IPS-15b (cell line): ENCODE results near the gene SLC20A1.

ENCODE experiments used
- H3K27me3 ChIP-seq: one replicate; pipeline ENCODE4 v1.6.1; 2013; ENCODE audit warnings: low read length; ENCODE audit not compliant: control insufficient read depth, insufficient read depth
- H3K36me3 ChIP-seq: one replicate; pipeline ENCODE4 v1.6.1; 2013; ENCODE audit warnings: low read length; ENCODE audit not compliant: control insufficient read depth, insufficient read depth
- H3K4me1 ChIP-seq: one replicate; pipeline ENCODE4 v1.6.1; 2013; ENCODE audit warnings: mild to moderate bottlenecking, low read length; ENCODE audit not compliant: control insufficient read depth, insufficient read depth
- H3K4me3 ChIP-seq: one replicate; pipeline ENCODE4 v1.5.1; 2013; ENCODE audit warnings: low read depth, low read length
- H3K9ac ChIP-seq: one replicate; pipeline ENCODE4 v1.6.1; 2013; ENCODE audit warnings: low read depth, mild to moderate bottlenecking, low read length
- H3K9me3 ChIP-seq: one replicate; pipeline ENCODE4 v1.6.1; 2013; ENCODE audit warnings: mild to moderate bottlenecking, low read length; ENCODE audit not compliant: control insufficient read depth, insufficient read depth

Gene SLC20A1

GRCh38 chr2:112671801-112672200 lies 26.1 kb downstream of the SLC20A1 start:
- H3K9ac ChIP-seq, result no peak overlapping the region
- H3K36me3 ChIP-seq, result no peaks in the 10 kb centered on the region
- H3K4me3 ChIP-seq, result no peak overlapping the region
- no peaks in the 10 kb centered on the region for H3K9me3 ChIP-seq
- no peaks in the 10 kb centered on the region for H3K27me3 ChIP-seq
- no peaks in the 10 kb centered on the region for H3K4me1 ChIP-seq

DNA sequence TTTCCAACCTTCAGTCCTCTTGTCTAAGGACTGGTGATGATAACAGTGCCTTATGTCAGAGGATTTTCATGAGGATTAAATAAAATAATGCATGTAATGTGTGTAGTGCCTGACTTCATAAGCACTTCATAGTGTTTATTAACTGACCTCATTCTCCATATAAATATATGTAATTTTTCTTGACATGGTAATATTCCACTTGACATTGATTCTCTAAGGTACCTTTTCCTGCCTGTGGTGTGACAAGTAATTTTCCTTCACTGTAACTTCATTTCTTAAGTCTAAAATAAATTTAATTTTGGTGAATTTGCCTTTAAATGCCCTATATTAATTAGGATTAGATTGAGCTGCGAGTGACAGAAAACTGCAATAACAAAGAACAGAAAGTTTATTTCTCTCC lies 27.3 kb downstream of the SLC20A1 start:
- H3K4me3 ChIP-seq, result no peak overlapping the region

GRCh38 chr2:112674229-112674628 lies 28.5 kb downstream of the SLC20A1 start:
- Histone ChIP-seq H3K4me1 (no peaks in the 10 kb centered on the region), H3K27me3 (no peaks in the 10 kb centered on the region), H3K9me3 (no peaks in the 10 kb centered on the region), H3K36me3 (no peaks in the 10 kb centered on the region), H3K4me3 (no peak overlapping the region), H3K9ac (no peak overlapping the region)

More for the DNA sequence above, 27.3 kb downstream of the SLC20A1 start:
- Histone ChIP-seq H3K36me3 (no peaks in the 10 kb centered on the region), H3K27me3 (no peaks in the 10 kb centered on the region), H3K4me1 (no peaks in the 10 kb centered on the region), H3K9me3 (no peaks in the 10 kb centered on the region), H3K9ac (no peak overlapping the region)

DNA sequence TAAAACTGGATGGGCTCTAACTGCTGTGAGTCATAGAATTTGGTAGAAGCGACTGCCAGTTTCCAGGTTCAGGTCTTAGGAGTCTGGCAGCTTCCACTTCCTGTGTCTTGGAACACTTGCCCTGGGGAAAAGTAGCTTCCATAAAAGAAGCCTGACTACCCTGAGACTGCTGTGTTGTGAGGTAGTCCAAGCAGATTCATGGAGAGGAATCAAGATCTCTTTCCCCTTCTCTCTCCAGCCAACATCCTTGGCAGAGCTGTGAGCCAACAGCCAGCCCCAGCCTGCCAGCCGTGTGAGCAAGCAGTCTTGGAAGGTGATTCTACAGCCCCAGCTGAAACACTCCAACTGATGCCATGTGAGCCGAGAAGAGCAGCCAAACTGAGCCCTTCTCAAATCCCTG lies 33.7 kb downstream of the SLC20A1 start:
- Histone ChIP-seq H3K9me3 (no peaks in the 10 kb centered on the region), H3K36me3 (no peaks in the 10 kb centered on the region), H3K9ac (no peak overlapping the region), H3K4me3 (no peak overlapping the region), H3K27me3 (no peaks in the 10 kb centered on the region), H3K4me1 (no peaks in the 10 kb centered on the region)

- Histone ChIP-seq H3K9me3 (no peaks in the 10 kb centered on the region), H3K27me3 (no peaks in the 10 kb centered on the region), H3K4me3 (no peak overlapping the region), H3K36me3 (no peaks in the 10 kb centered on the region), H3K4me1 (no peaks in the 10 kb centered on the region), H3K9ac (no peak overlapping the region)
Observed at GRCh38 chr2:112680666-112681101, 34.9 kb downstream of the SLC20A1 start.

DNA sequence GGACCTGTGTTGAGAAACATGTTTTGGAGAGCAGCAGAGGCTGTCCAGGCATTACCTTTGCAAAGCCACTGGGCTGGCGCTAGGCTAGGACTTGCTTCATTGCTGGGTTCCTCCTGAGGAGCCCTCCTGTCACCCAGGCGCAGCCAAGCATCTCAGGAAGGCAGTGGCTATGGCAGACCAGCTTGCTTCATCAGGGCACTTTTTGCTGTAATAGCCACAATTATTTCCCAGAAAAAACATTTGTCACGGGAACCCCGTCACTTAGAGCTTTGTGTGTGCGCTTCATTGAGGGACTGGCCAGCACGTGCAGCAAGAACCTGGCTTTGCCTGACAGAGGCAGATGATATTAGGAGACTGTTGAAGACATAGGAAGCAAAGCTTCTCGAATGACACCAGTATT lies 36.4 kb downstream of the SLC20A1 start:
- H3K4me1 ChIP-seq, result no peaks in the 10 kb centered on the region
- H3K9ac ChIP-seq, result no peak overlapping the region
- no peak overlapping the region for H3K4me3 ChIP-seq
- H3K36me3 ChIP-seq, result no peaks in the 10 kb centered on the region
- no peaks in the 10 kb centered on the region for H3K27me3 ChIP-seq
- H3K9me3 ChIP-seq, result no peaks in the 10 kb centered on the region

DNA sequence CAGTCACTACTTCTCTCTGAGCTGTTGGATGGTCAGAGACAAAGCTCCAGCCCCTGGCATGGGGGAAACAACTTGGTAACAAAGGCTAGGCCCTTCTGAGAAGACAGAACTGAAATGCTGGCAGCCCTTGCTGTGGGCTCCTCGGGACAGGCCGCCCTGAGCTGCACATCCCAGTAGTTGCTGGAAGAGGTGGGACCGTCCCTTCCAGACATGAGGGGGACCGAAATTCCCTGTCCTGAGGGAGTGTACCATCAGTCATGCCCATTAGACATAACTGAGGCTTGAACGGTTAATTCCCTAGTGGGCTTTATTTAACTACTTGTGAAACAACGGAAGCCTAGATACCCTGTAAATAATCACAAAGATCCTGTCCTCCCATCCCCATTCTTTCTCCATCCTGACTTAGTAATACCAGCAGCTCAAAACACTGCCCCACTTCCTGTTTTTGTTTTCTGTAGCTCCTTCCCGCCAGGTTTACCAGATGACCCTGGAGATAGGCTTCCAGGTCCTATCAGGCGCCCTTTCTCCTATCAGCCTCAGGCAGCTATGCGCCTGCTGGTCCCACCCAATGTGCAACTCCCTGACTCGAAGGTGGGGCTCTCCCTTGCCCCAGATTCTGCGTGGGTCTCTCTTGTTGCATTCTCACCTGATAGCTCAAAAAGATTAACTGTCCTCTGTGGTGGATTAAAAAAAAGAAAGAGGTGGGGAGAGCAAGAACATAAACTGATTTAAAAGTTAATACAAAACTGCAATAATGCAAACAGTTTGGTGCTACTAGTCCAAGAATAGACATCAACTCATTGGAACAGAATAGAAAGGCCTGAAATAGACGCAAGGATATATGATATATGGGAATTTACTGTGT lies 38.0 kb downstream of the SLC20A1 start:
- no peak overlapping the region for H3K9ac ChIP-seq
- H3K36me3 ChIP-seq, result no peaks in the 10 kb centered on the region
- no peaks in the 10 kb centered on the region for H3K4me1 ChIP-seq
- no peaks in the 10 kb centered on the region for H3K9me3 ChIP-seq
- H3K27me3 ChIP-seq, result no peaks in the 10 kb centered on the region
- H3K4me3 ChIP-seq, result no peak overlapping the region

DNA sequence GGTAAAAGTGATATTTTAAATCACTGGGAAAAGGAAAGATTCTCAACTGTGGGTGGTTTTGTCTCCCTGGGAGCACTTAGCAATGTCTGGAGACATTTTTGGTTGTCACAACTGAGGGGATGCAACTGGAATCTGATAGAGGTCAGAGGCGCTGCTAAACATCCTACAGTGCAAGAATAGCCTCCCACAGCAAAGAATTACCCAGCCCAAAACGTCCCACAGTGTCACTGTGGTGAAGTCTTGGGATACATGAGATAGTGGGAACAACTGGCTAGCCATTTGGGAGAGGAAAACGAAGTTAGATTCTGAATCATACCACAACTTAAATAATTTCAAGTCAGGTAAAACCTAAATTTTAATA lies 38.7 kb downstream of the SLC20A1 start:
- H3K9me3 ChIP-seq, result no peaks in the 10 kb centered on the region
- no peak overlapping the region for H3K4me3 ChIP-seq
- no peak overlapping the region for H3K9ac ChIP-seq
- no peaks in the 10 kb centered on the region for H3K27me3 ChIP-seq
- H3K36me3 ChIP-seq, result no peaks in the 10 kb centered on the region
- H3K4me1 ChIP-seq, result no peaks in the 10 kb centered on the region

GRCh38 chr2:112685271-112685884 lies 39.6 kb downstream of the SLC20A1 start:
- Histone ChIP-seq H3K4me1 (no peaks in the 10 kb centered on the region), H3K9ac (no peak overlapping the region), H3K36me3 (no peaks in the 10 kb centered on the region), H3K4me3 (no peak overlapping the region), H3K9me3 (no peaks in the 10 kb centered on the region), H3K27me3 (no peaks in the 10 kb centered on the region)

DNA sequence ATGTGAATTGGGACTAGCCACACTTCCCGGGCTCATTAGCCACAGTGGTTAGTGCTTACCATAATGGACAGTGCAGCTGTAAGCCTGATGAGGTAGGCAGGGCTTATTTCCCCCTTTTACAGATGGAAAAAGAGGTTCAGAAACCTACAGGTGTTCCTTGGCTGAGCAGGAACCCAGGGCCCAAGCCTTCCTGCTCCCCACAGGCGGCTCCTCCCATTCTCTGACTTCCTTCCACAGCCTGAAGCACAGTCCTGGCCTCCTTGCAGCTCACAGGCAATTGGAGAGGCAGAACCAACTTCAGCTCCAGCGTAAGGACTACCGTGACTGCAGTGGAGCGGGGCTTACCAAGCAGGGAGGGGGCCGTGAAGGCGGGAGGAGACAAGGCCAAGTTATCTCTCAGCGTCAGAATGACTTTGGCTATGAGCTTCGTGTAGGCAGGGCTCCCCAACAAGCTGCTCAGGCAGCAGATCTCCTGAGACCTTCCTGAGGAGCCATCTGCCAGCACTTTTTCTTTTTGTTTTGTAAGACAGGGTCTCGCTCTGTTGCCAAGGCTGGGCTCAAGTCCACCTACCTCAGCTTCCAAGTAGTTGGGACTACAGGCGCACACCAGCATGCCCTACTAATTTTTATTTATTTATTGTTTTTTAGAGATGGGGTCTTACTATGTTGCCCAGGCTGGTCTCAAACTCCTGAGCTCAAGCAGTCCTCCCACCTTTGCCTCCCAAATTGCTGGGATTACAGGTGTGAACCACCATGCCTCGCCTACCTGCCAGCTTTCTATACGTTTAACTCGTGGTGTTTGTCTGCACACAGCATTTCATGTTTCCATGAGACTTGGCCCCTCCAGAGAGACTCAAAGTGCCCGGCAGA lies 40.8 kb downstream of the SLC20A1 start:
- Histone ChIP-seq H3K4me1 (no peaks in the 10 kb centered on the region), H3K4me3 (no peak overlapping the region), H3K9me3 (no peaks in the 10 kb centered on the region), H3K36me3 (no peaks in the 10 kb centered on the region), H3K9ac (no peak overlapping the region), H3K27me3 (no peaks in the 10 kb centered on the region)

DNA sequence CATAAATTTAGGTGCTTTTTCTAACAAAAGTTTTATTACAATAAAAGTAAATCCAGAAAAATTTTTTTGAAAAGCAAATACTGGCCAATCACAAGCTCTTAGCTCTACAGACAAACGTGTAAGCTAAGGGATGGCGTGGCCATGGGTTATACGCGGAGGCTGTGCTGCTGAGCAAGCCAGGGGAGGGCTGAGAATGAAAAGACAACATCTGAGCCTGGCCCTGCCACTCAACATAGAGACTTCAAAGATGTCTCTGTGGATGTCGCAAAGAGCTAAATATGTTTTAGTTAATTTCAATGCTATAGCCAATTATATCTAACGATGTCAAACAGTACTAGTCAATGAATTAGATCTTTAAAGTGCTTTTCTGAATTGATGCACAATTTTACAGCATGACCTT lies 41.8 kb downstream of the SLC20A1 start:
- Histone ChIP-seq H3K9ac (no peak overlapping the region), H3K36me3 (no peaks in the 10 kb centered on the region), H3K9me3 (no peaks in the 10 kb centered on the region), H3K27me3 (no peaks in the 10 kb centered on the region), H3K4me1 (no peaks in the 10 kb centered on the region), H3K4me3 (no peak overlapping the region)
